ENCODE data around the gene PPP1R9B.
A peak's percentile ranks its signal among the peaks of the same experiment; 100 is the strongest.

PPP1R9B gene

DNA sequence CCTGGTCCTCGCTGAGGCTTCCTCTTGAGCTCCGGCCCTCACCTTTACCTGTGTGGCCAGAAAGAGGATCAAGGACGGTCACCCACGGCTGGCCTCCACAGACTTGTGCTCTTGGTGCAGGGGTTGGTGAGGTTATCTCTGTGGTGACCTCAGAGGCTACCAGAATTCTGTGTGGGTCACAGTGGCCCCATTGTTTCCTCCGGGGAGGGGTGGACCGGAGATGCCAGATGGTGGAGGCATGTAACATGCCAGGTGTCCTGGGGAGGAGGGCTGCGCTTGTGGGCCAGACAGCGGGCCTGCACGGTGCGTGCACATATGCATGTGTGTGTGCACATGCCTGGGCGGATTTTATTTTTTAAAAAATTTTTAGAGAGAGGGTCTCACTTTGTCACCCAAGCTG, 21.7 kb upstream of the PPP1R9B start:
- Mint-ChIP-seq H3K36me3 (ENCODE audit: low read depth) (no peaks in the 10 kb centered on the region), H3K4me1 (peaks cover 53% of the 10 kb centered on the region), H3K27me3 (ENCODE audit: low read depth) (no peaks in the 10 kb centered on the region), H3K4me3 (no peak overlapping the region), H3K9me3 (no peaks in the 10 kb centered on the region), H3K27ac (peak overlapping the region in 2 of 3 experiments; percentile 99 to 100)
- TF ChIP-seq, protein P1, sequence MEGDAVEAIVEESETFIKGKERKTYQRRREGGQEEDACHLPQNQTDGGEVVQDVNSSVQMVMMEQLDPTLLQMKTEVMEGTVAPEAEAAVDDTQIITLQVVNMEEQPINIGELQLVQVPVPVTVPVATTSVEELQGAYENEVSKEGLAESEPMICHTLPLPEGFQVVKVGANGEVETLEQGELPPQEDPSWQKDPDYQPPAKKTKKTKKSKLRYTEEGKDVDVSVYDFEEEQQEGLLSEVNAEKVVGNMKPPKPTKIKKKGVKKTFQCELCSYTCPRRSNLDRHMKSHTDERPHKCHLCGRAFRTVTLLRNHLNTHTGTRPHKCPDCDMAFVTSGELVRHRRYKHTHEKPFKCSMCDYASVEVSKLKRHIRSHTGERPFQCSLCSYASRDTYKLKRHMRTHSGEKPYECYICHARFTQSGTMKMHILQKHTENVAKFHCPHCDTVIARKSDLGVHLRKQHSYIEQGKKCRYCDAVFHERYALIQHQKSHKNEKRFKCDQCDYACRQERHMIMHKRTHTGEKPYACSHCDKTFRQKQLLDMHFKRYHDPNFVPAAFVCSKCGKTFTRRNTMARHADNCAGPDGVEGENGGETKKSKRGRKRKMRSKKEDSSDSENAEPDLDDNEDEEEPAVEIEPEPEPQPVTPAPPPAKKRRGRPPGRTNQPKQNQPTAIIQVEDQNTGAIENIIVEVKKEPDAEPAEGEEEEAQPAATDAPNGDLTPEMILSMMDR (IDR thresholded peaks at IDR 0.05; ENCODE audit: unreplicated experiment in 3 of 3), result no peak

DNA sequence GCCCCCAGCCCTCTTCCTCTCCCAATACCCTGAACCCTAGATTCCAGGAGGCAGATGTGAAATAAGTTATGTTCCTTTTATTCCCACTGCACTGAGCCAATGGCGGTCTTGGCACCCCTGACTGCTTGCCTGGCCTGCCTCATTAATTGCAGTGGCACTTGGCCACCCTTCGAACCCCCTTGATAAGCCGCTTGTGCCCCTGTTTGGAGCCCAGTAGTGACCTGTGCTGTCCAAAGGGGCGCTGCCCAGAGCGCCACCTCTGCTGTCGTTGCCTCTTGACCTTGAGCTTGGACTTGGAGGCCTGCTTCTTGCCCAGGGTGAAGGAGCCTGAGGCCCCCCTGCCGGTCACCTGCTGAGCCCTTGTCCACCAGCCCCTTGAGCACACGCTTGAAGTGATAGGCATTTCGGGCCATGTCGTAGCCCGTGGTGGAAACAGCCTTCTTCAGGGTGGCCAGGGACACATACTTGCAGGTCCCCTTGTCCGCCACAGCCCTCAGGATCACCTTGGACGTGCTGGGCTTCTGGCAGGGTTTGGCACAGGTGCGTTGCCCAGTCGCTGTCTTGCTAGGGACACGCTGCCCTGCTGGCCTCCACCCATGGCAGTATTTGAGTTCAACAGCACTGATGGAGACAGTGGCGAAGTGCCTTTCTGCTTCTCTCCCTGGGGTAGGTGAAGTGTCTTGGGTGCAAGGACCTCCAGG, 21.0 kb upstream of the PPP1R9B start:
- H3K36me3 Mint-ChIP-seq (ENCODE audit: low read depth), result no peaks in the 10 kb centered on the region
- TF ChIP-seq, protein P1 (IDR thresholded peaks at IDR 0.05; ENCODE audit: unreplicated experiment in 3 of 3), result no peak

DNA sequence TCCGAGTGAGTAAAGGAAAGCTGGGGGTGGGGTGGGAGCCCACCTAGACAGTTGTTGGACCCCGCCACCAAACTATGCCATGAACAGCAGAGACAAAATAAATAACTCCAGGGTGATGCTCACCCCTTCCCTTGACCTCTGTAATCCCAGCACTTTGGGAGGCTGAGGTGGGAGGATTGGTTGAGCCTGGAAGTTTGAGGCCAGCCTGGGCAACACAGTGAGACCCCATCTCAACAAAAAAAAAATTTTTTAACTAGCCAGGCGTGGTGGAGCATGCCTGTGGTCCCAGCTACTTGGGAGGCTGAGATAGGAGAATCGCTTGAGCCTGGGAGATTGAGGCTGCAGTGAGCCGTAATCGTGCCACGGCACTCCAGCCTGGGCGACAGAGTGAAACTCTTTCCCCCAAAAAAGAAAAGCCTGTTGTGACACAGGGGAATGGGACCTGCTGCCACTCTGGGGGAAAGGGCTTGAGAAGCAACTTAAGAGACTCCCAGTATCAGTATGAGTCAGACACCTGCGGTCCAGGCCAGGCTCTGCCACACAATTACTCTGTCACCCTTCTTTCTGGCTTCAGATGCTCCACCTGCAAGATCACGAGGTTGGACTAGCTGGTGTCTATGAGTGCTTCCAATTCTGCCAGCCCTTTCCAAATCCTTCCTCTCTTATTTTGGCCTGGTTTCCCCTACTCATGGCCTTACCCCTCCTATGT, 20.3 kb upstream of the PPP1R9B start:
- H3K9me3 Mint-ChIP-seq, result no peaks in the 10 kb centered on the region
- H3K27ac Mint-ChIP-seq, result peak overlapping the region; percentile 19 to 100 (median 77)
- TF ChIP-seq, protein P1 (IDR thresholded peaks at IDR 0.05; ENCODE audit: unreplicated experiment in 3 of 3), result no peak
- no peaks in the 10 kb centered on the region for H3K27me3 Mint-ChIP-seq (ENCODE audit: low read depth)
- no peaks in the 10 kb centered on the region for H3K36me3 Mint-ChIP-seq (ENCODE audit: low read depth)
- peaks cover 45% of the 10 kb centered on the region for H3K4me1 Mint-ChIP-seq
- H3K4me3 Mint-ChIP-seq, result peak overlapping the region in 1 of 3 experiments; percentile 0

More for the DNA sequence above, 21.0 kb upstream of the PPP1R9B start:
- Mint-ChIP-seq H3K27me3 (ENCODE audit: low read depth) (no peaks in the 10 kb centered on the region), H3K27ac (peak overlapping the region; percentile 19 to 100 (median 77)), H3K9me3 (no peaks in the 10 kb centered on the region), H3K4me1 (peaks cover 49% of the 10 kb centered on the region), H3K4me3 (peak overlapping the region in 1 of 3 experiments; percentile 0)

DNA sequence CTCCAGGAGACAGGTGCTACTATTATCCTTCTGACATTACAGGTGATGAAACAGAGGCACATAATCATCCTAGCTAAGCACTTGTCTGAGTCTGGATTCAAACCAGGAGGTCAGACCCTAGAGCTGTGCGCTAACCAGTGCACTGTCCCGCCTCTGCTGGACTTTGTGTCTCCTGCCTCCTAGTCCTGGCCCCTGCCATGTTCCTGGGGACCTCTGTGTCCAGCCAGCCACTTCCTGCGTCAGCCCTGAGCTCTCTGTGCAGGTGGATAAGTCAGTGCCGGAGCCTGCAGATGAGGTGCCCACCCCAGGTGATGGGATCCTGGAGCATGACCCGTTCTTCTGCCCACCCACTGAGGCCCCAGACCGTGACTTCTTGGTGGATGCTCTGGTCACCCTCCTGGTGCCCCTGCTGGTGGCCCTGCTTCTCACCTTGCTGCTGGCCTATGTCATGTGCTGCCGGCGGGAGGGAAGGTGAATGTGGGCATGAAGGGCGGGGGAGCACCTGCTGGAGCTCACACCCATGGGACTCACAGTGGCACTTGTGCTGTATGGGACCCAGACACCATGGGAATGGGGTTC, 19.5 kb upstream of the PPP1R9B start:
- Mint-ChIP-seq H3K27ac (peak overlapping the region in 2 of 3 experiments; percentile 78 to 84), H3K36me3 (ENCODE audit: low read depth) (no peaks in the 10 kb centered on the region), H3K9me3 (no peaks in the 10 kb centered on the region), H3K4me3 (no peak overlapping the region), H3K27me3 (ENCODE audit: low read depth) (no peaks in the 10 kb centered on the region), H3K4me1 (peaks cover 49% of the 10 kb centered on the region)
- TF ChIP-seq, protein P1 (IDR thresholded peaks at IDR 0.05; ENCODE audit: unreplicated experiment in 3 of 3), result no peak

DNA sequence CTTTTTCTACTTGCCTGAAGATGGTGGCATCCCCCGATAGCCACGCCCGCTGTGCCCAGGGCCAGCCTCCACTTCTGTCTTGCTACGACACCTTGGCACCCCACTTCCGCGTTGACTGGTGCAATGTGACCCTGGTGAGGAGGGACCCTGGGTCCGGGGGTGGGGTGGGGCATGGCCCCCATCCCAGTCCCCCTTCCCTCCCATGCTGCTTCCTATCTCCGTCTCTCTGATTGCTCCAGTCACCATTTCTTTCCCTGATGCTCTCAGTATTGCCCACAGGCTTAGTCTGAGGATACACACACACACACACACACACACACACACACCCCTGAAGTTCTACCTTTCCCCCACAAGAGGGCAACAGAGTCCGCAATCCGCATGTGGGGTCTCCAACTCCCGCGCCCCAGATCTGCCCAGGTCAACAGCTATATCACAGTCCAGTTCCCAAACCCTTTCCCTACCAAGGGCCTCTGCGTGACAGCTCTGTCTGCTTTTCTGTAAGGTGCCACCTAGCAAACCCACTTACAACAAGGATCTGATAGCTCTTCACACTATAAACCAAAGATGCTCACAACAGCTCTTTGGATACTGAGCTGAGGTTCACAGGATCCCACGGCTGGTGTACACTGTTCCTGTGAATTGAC, 18.8 kb upstream of the PPP1R9B start:
- H3K27me3 Mint-ChIP-seq (ENCODE audit: low read depth), result no peaks in the 10 kb centered on the region
- H3K4me1 Mint-ChIP-seq, result peaks cover 46% of the 10 kb centered on the region
- peak overlapping the region in 2 of 3 experiments; percentile 78 to 84 for H3K27ac Mint-ChIP-seq
- no peaks in the 10 kb centered on the region for H3K9me3 Mint-ChIP-seq
- TF ChIP-seq, protein P1 (IDR thresholded peaks at IDR 0.05; ENCODE audit: unreplicated experiment in 3 of 3), result peak; percentile 53 to 63 (median 57)
- no peaks in the 10 kb centered on the region for H3K36me3 Mint-ChIP-seq (ENCODE audit: low read depth)
- peak overlapping the region in 2 of 3 experiments; percentile 7 to 19 for H3K4me3 Mint-ChIP-seq

Data from nephron (organoid).